Mesothelial cell of epicardium (in vitro differentiated cells): ENCODE data around the gene LEO1. TPM values are rescaled to one million over a fixed set of nuclear protein-coding genes. Genes with fewer than 3 reads are reported as not detected.

ENCODE experiments used
- DNase-seq, 2 experiments: peaks; one replicate each; pipeline ENCODE4 v3.0.0; 2021; ENCODE audit warnings: low spot score in 2 of 2; ENCODE audit not compliant: unreplicated experiment in 2 of 2
- H3K27ac Mint-ChIP-seq: 2 replicates; pipeline ENCODE4 v1.8.0; 2021; ENCODE audit warnings: mixed read lengths
- H3K27me3 Mint-ChIP-seq: 2 replicates; pipeline ENCODE4 v1.8.0; 2021; ENCODE audit warnings: low read depth, mixed read lengths
- H3K36me3 Mint-ChIP-seq: 2 replicates; pipeline ENCODE4 v1.8.0; 2021; ENCODE audit warnings: mixed read lengths
- H3K4me1 Mint-ChIP-seq: 2 replicates; pipeline ENCODE4 v1.8.0; 2021; ENCODE audit warnings: mixed read lengths
- H3K4me3 Mint-ChIP-seq: 2 replicates; pipeline ENCODE4 v1.8.0; 2021; ENCODE audit warnings: mild to moderate bottlenecking, moderate library complexity, mixed read lengths
- H3K9me3 Mint-ChIP-seq: 2 replicates; pipeline ENCODE4 v1.8.0; 2021; ENCODE audit warnings: mixed read lengths
- total RNA-seq: library from RNA; stranded (reverse); gene quantifications from 3 replicates; pipeline ENCODE4 v1.2.1, GENCODE V29; 2021
- TF ChIP-seq, protein P1 (sequence below): fragments of 200-600 bp; sonication (generic); IDR thresholded peaks from one replicate; pipeline ENCODE4 v1.5.0; 2021; ENCODE audit warnings: antibody characterized with exemption; ENCODE audit not compliant: unreplicated experiment

LEO1 gene
- total RNA-seq, 1 donor from 2014 or later = 22.4 TPM

DNA sequence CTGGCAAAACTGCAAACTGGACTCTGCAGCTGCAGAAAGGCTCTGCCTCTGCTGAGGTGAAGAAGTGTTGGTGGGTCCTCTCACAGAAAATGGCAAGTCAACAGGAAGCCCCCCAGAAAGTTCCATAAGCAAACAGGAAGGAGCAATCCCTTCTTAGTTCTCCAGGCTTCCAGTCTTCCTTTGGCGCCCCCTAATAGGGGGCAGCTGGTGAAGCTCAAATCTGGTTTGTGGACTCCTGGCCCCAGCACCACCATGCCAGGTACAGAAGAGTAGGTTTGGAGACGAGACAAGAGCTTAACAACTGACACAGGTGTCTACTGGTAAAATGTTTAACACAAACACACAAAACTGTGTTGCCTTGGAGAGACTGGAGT is 35.5 kb downstream of the LEO1 start:
- Mint-ChIP-seq H3K27me3 (no peaks in the 10 kb centered on the region), H3K4me3 (no peak overlapping the region), H3K27ac (no peak overlapping the region), H3K4me1 (no peaks in the 10 kb centered on the region), H3K9me3 (no peaks in the 10 kb centered on the region), H3K36me3 (peaks cover 14% of the 10 kb centered on the region)
- DNase-seq = no peak
- TF ChIP-seq, protein P1, sequence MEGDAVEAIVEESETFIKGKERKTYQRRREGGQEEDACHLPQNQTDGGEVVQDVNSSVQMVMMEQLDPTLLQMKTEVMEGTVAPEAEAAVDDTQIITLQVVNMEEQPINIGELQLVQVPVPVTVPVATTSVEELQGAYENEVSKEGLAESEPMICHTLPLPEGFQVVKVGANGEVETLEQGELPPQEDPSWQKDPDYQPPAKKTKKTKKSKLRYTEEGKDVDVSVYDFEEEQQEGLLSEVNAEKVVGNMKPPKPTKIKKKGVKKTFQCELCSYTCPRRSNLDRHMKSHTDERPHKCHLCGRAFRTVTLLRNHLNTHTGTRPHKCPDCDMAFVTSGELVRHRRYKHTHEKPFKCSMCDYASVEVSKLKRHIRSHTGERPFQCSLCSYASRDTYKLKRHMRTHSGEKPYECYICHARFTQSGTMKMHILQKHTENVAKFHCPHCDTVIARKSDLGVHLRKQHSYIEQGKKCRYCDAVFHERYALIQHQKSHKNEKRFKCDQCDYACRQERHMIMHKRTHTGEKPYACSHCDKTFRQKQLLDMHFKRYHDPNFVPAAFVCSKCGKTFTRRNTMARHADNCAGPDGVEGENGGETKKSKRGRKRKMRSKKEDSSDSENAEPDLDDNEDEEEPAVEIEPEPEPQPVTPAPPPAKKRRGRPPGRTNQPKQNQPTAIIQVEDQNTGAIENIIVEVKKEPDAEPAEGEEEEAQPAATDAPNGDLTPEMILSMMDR = no peak

DNA sequence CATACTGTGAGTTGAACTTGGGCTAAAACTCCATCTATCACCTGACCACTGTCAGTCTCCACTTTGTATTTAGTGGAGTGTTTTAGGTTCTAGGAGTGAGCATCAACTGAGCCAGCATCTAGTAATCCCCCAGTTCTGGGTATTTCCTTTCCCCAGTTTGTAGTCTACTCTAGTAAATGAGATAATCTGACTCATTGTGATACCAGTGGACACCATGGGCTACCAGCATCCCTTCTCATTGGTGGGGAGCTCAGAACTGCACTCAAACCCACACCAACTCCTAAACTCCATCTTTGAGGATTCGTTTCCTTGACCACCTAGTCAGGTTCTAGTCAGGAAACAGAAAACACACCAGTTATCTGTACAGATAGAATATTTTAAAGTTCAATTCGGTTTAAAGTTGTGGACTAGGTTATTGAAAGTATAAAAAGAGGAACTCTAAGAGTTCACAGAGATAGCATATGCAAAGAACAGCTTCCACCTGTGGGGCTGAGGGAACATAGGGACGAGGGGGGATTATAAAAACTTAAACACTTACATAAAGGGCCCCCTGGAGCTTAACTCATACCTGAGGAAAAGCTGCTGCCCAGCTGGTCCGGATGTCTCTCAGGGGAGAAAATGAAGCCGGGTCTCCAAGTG is 36.0 kb downstream of the LEO1 start:
- Mint-ChIP-seq H3K9me3 (no peaks in the 10 kb centered on the region), H3K27ac (no peak overlapping the region), H3K4me3 (no peak overlapping the region), H3K27me3 (no peaks in the 10 kb centered on the region), H3K36me3 (peaks cover 15% of the 10 kb centered on the region), H3K4me1 (no peaks in the 10 kb centered on the region)
- DNase-seq = no peak
- TF ChIP-seq, protein P1 = no peak

DNA sequence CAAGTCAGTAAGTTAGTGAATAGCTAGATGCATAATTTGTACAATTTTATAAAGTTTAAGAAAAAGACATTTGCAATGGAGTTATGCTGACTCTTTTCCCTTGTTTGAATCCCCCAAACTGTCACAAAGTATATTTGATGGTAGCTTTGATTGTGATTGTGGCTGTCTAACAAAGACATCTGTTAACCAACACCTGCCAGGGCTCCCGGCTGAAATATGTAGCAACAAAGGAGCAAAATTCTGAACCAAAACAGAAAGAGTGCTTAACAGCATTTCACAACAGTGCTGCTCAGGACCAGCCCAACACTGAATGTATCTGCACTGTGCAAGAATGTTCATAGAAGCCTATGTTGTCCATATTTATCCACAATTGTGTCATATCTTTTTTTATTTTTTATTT is 39.4 kb downstream of the LEO1 start:
- no peaks in the 10 kb centered on the region for H3K9me3 Mint-ChIP-seq
- no peak for DNase-seq
- peaks cover 15% of the 10 kb centered on the region for H3K36me3 Mint-ChIP-seq
- no peak overlapping the region for H3K4me3 Mint-ChIP-seq
- H3K4me1 Mint-ChIP-seq = no peaks in the 10 kb centered on the region
- H3K27me3 Mint-ChIP-seq = no peaks in the 10 kb centered on the region
- TF ChIP-seq, protein P1 = no peak
- no peak overlapping the region for H3K27ac Mint-ChIP-seq

DNA sequence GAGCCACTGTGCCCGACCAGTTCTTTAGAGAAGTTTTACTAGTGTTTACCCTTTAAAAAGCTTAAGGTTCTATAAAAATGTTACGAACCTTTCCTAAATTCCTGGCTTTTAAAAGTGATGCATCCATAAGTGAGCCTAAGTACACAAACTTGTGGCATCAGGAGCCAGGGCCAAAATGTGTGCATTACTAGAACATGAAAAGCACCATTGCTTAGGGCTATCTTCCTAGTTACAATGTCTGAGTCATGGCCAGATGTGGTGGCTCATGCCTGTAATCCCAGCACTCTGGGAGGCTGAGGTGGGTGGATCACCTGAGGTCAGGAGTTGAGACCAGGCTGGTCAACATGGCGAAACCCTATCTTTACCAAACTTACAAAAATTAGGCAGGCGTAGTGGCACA is 39.9 kb downstream of the LEO1 start:
- Mint-ChIP-seq H3K27me3 (no peaks in the 10 kb centered on the region), H3K36me3 (peaks cover 15% of the 10 kb centered on the region), H3K4me1 (no peaks in the 10 kb centered on the region), H3K27ac (no peak overlapping the region), H3K4me3 (no peak overlapping the region), H3K9me3 (no peaks in the 10 kb centered on the region)
- TF ChIP-seq, protein P1 = no peak
- DNase-seq = no peak

DNA sequence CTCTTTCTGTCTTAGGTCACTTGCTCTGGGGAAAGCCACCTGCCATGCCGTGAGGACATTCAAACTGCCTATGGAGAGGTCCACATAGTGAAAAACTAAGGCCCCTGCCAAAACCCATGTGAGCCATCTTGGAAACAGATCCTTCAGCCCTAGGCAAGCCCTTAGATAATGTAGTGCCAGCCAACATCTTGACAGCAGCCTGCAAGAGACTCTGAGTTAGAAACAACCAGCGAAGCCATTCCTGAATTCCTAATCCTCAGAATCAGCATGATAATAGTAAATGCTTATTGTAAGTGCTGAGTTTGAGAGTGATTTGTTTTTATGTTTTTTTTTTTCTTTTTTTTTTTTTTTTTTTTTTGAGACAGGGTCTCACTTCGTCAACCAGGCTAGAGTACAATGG is 40.6 kb downstream of the LEO1 start:
- no peaks in the 10 kb centered on the region for H3K9me3 Mint-ChIP-seq
- TF ChIP-seq, protein P1 = no peak
- no peak for DNase-seq
- H3K4me1 Mint-ChIP-seq = no peaks in the 10 kb centered on the region
- H3K4me3 Mint-ChIP-seq = no peak overlapping the region
- H3K27me3 Mint-ChIP-seq = no peaks in the 10 kb centered on the region
- no peak overlapping the region for H3K27ac Mint-ChIP-seq
- peaks cover 11% of the 10 kb centered on the region for H3K36me3 Mint-ChIP-seq

DNA sequence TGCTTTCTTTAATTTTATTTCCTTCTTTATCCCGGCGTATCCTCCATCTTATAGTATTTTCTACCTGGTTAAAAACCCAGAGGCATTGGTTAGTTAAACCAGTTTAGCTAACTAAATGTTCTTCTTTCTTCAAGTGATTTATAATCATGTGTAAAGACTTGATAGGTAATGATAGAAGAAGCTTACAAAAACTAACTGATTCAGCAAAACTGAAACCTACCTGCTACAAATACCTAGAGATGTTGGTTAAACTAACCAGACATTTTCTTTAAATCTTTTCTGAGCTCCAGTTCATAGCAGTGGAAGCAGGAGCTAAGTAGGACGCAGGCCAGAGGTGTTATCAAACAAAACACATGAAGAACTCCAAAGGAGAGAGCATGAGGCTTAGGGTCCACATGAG is 44.8 kb downstream of the LEO1 start:
- TF ChIP-seq, protein P1 = no peak
- no peaks in the 10 kb centered on the region for H3K9me3 Mint-ChIP-seq
- no peak overlapping the region for H3K4me3 Mint-ChIP-seq
- no peaks in the 10 kb centered on the region for H3K4me1 Mint-ChIP-seq
- H3K36me3 Mint-ChIP-seq = peaks cover 11% of the 10 kb centered on the region
- DNase-seq = no peak
- H3K27me3 Mint-ChIP-seq = no peaks in the 10 kb centered on the region
- H3K27ac Mint-ChIP-seq = no peak overlapping the region
